Neuronal stem cell (in vitro differentiated cells): ENCODE measurements around the gene CNST.

Source experiments
- DNase-seq: peaks from one replicate; pipeline ENCODE4 v3.0.0-alpha.2; 2013; ENCODE audit warnings: low spot score
- H2AFZ ChIP-seq: one replicate; pipeline ENCODE4 v1.6.1; 2013; ENCODE audit warnings: mild to moderate bottlenecking, low read length, inconsistent platforms
- H2AK5ac ChIP-seq: 2 replicates; pipeline ENCODE4 v1.6.1; 2013; ENCODE audit warnings: low read depth, mild to moderate bottlenecking, inconsistent platforms, low read length, moderate library complexity, mixed read lengths
- H2BK120ac ChIP-seq: 2 replicates; pipeline ENCODE4 v1.6.1; 2013; ENCODE audit warnings: low read depth, mild to moderate bottlenecking, inconsistent platforms, low read length, moderate library complexity, mixed read lengths
- H2BK12ac ChIP-seq: one replicate; pipeline ENCODE4 v1.6.1; 2013; ENCODE audit warnings: low read length, inconsistent platforms
- H2BK15ac ChIP-seq: 2 replicates; pipeline ENCODE4 v1.6.1; 2013; ENCODE audit warnings: mild to moderate bottlenecking, low read length, inconsistent platforms, mixed read lengths
- H2BK5ac ChIP-seq: one replicate; pipeline ENCODE4 v1.6.1; 2013; ENCODE audit warnings: inconsistent platforms, mild to moderate bottlenecking, low read length, moderate library complexity
- H3K14ac ChIP-seq: one replicate; pipeline ENCODE4 v1.6.1; 2013; ENCODE audit warnings: low read length, inconsistent platforms
- H3K18ac ChIP-seq: 2 replicates; pipeline ENCODE4 v1.6.1; 2013; ENCODE audit warnings: low read length, inconsistent platforms
- H3K23ac ChIP-seq: 2 replicates; pipeline ENCODE4 v1.6.1; 2013; ENCODE audit warnings: low read depth, mild to moderate bottlenecking, mixed read lengths, low read length, inconsistent platforms; ENCODE audit not compliant: poor library complexity
- H3K27ac ChIP-seq: replicated peaks from 3 replicates; pipeline ENCODE4 v1.5.1; 2013; ENCODE audit warnings: low read length, inconsistent platforms
- H3K27me3 ChIP-seq, 3 experiments: 2 replicates each; pipeline ENCODE4 v1.6.1; 2013; ENCODE audit warnings: low read length in 3 of 3, mild to moderate bottlenecking in 2 of 3, inconsistent platforms in 1 of 3, low read depth in 1 of 3, mixed read lengths in 1 of 3, moderate library complexity in 1 of 3; ENCODE audit not compliant: control insufficient read depth in 3 of 3, insufficient read depth in 3 of 3
- H3K36me3 ChIP-seq, 2 donors: replicated peaks in 1 of 2; 2 replicates each; pipeline ENCODE4 v1.6.1; 2013; ENCODE audit warnings: low read length in 2 of 2; ENCODE audit not compliant: control insufficient read depth in 2 of 2, insufficient read depth in 2 of 2
- H3K4ac ChIP-seq: 2 replicates; pipeline ENCODE4 v1.6.1; 2013; ENCODE audit warnings: inconsistent platforms, mild to moderate bottlenecking, low read length, moderate library complexity
- H3K4me1 ChIP-seq, 2 donors: 1 replicate in 1 of 2; 2 replicates in 1 of 2; pipeline ENCODE4 v1.6.1; 2013; ENCODE audit warnings: low read length in 2 of 2, low read depth in 1 of 2; ENCODE audit not compliant: control insufficient read depth in 2 of 2, insufficient read depth in 1 of 2
- H3K4me2 ChIP-seq: one replicate; pipeline ENCODE4 v1.6.1; 2013; ENCODE audit warnings: mild to moderate bottlenecking, low read length, inconsistent platforms; ENCODE audit not compliant: insufficient read depth, poor library complexity, severe bottlenecking
- H3K4me3 ChIP-seq, 2 donors: 2 replicates each; pipeline ENCODE4 v1.5.1; 2013; ENCODE audit warnings: low read length in 2 of 2, mild to moderate bottlenecking in 2 of 2, inconsistent platforms in 1 of 2, moderate library complexity in 1 of 2
- H3K79me1 ChIP-seq: one replicate; pipeline ENCODE4 v1.6.1; 2013; ENCODE audit warnings: low read depth, mild to moderate bottlenecking, inconsistent platforms, low read length, moderate library complexity
- H3K9ac ChIP-seq: one replicate; pipeline ENCODE4 v1.6.1; 2013; ENCODE audit warnings: mild to moderate bottlenecking, low read depth, low read length, inconsistent platforms; ENCODE audit not compliant: poor library complexity
- H3K9me3 ChIP-seq, 2 donors: replicated peaks in 1 of 2; 2 replicates each; pipeline versions ENCODE3 to v1.6.1; 2013; ENCODE audit warnings: low read length in 2 of 2, mild to moderate bottlenecking in 2 of 2, inconsistent platforms in 1 of 2, low read depth in 1 of 2, mixed read lengths in 1 of 2, moderate library complexity in 1 of 2; ENCODE audit not compliant: control insufficient read depth in 2 of 2, insufficient read depth in 1 of 2
- H4K8ac ChIP-seq: one replicate; pipeline ENCODE4 v1.6.1; 2013; ENCODE audit warnings: low read depth, mild to moderate bottlenecking, inconsistent platforms, low read length, moderate library complexity
- H4K91ac ChIP-seq: one replicate; pipeline ENCODE4 v1.6.1; 2013; ENCODE audit warnings: low read length, low read depth, mild to moderate bottlenecking, inconsistent platforms; ENCODE audit not compliant: poor library complexity
- WGBS, 2 donors: extraction: QIAGEN DNeasy Blood & Tissue Kit; methylation state at CpG; one replicate each; pipeline ENCODE4 v1.1.7; 2013; ENCODE audit warnings: missing lambda C conversion rate in 2 of 2, mixed read lengths in 1 of 2; ENCODE audit not compliant: insufficient read length in 2 of 2, insufficient replicate concordance in 1 of 2; ENCODE audit errors: extremely low coverage in 2 of 2; 5-methylcytosine and 5-hydroxymethylcytosine counted together

The CNST gene

DNA sequence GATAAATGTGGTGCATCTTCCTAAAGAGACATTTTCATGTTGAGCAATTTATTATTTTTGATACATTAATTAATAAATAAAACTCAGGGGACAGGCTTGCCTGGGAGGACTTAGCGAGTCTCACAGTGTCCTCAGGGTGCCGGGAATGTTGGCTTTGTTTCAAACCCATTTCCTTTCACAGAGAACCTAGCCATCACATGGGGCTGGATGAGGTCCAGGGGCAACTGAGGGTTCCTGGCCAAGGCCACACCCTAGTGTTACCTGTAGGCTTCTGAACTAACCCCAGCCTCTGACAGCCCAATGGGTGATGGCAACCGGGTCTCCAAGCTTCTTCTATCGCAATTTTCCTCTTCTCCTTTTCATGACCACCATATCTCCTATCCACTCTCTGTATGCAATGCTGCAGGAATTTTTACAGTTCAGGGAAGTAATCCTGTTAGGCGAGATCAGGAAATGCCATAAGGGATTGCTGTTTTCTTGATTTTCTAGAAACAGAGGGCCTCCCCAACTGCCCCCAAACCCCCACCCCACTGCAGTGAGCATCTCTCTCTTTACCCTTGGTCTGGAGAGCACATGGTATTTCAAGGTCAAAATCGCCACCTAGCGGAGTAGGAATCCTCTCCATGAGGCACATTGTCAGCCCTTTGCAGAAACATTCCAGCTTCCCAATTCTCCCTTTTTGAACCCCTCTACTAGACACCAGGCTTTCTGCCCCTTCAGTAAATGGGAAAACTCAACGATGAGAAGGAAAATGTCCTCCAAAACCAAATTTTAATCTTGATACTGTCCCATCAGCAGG is 37.1 kb upstream of the CNST start:
- H3K9me3 ChIP-seq, result peaks cover 9 to 21% of the 10 kb centered on the region in 2 donors
- no peak for DNase-seq
- WGBS, 2 donors, result no CpG with 5 or more reads among the region's 8 CpGs

GRCh38 chr1:246530482-246530881 is 35.8 kb upstream of the CNST start:
- WGBS, 2 donors, result no CpG with 5 or more reads among the region's 2 CpGs
- no peak overlapping the region for H2BK120ac ChIP-seq
- no peak overlapping the region for H2AFZ ChIP-seq
- no peak overlapping the region for H2BK15ac ChIP-seq
- H2BK5ac ChIP-seq, result no peak overlapping the region
- H2BK12ac ChIP-seq, result no peak overlapping the region
- DNase-seq, result no peak
- no peak overlapping the region for H4K91ac ChIP-seq
- H2AK5ac ChIP-seq, result no peak overlapping the region
- H3K79me1 ChIP-seq, result no peaks in the 10 kb centered on the region
- peaks cover 0 to 3% (median 0%) of the 10 kb centered on the region in 3 experiments for H3K27me3 ChIP-seq
- no peak overlapping the region for H3K4ac ChIP-seq
- no peaks in the 10 kb centered on the region for H3K4me1 ChIP-seq
- H3K18ac ChIP-seq, result no peak overlapping the region
- no peak overlapping the region for H3K14ac ChIP-seq
- no peaks in the 10 kb centered on the region for H3K36me3 ChIP-seq
- H3K23ac ChIP-seq, result no peak overlapping the region
- H3K27ac ChIP-seq, result no peak overlapping the region
- H3K4me2 ChIP-seq, result no peak overlapping the region
- no peak overlapping the region for H3K9ac ChIP-seq
- no peak overlapping the region for H4K8ac ChIP-seq
- peaks cover 8 to 21% of the 10 kb centered on the region in 2 donors for H3K9me3 ChIP-seq
- no peak overlapping the region for H3K4me3 ChIP-seq

More for the DNA sequence above, 37.1 kb upstream of the CNST start:
- no peak overlapping the region for H3K4me2 ChIP-seq
- no peak overlapping the region for H3K14ac ChIP-seq
- H3K4me3 ChIP-seq, result no peak overlapping the region
- H3K27ac ChIP-seq, result no peak overlapping the region
- H2BK120ac ChIP-seq, result no peak overlapping the region
- H3K4me1 ChIP-seq, result no peaks in the 10 kb centered on the region
- H2AFZ ChIP-seq, result no peak overlapping the region
- H3K36me3 ChIP-seq, result no peaks in the 10 kb centered on the region
- no peak overlapping the region for H4K8ac ChIP-seq
- no peaks in the 10 kb centered on the region for H3K79me1 ChIP-seq
- H2BK5ac ChIP-seq, result no peak overlapping the region
- no peak overlapping the region for H3K23ac ChIP-seq
- no peak overlapping the region for H2AK5ac ChIP-seq
- H3K4ac ChIP-seq, result no peak overlapping the region
- no peak overlapping the region for H3K9ac ChIP-seq
- H2BK12ac ChIP-seq, result no peak overlapping the region
- no peak overlapping the region for H2BK15ac ChIP-seq
- peaks cover 0 to 3% (median 0%) of the 10 kb centered on the region in 3 experiments for H3K27me3 ChIP-seq
- no peak overlapping the region for H3K18ac ChIP-seq
- H4K91ac ChIP-seq, result no peak overlapping the region

DNA sequence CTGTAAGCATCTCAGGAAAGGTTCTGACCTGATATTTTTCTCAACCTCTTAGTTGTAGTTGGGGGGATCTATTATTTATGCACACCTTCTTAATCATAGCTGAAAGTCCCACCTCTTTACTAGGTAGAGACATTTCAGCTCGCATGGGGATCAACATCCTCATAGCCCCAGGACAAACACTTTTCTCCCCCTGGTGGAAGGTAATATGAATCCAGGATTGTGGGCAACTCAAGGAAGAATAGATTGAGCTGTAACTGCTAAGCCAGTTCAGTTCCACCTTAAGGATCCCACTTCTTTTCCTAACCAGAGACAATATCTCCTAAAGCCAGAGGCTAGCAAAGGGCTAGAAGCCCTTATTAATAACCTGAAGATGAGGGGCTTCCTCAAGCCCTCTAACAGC is 33.7 kb upstream of the CNST start:
- H3K27me3 ChIP-seq, result peaks cover 0 to 3% (median 0%) of the 10 kb centered on the region in 3 experiments
- H3K27ac ChIP-seq, result no peak overlapping the region
- no peak overlapping the region for H3K18ac ChIP-seq
- H3K23ac ChIP-seq, result no peak overlapping the region
- no peaks in the 10 kb centered on the region for H3K79me1 ChIP-seq
- H2AFZ ChIP-seq, result no peak overlapping the region
- H4K8ac ChIP-seq, result no peak overlapping the region
- no peak overlapping the region for H3K14ac ChIP-seq
- no peak overlapping the region for H2BK12ac ChIP-seq
- no peak overlapping the region for H3K4ac ChIP-seq
- no peaks in the 10 kb centered on the region for H3K4me1 ChIP-seq
- no peak overlapping the region for H2BK15ac ChIP-seq
- no CpG with 5 or more reads among the region's 1 CpG for WGBS, 2 donors
- DNase-seq, result no peak
- H3K4me3 ChIP-seq, result no peak overlapping the region
- H2BK120ac ChIP-seq, result no peak overlapping the region
- H3K36me3 ChIP-seq, result no peaks in the 10 kb centered on the region
- H4K91ac ChIP-seq, result no peak overlapping the region
- no peak overlapping the region for H2BK5ac ChIP-seq
- H2AK5ac ChIP-seq, result no peak overlapping the region
- peaks cover 8 to 21% of the 10 kb centered on the region in 2 donors for H3K9me3 ChIP-seq
- no peak overlapping the region for H3K9ac ChIP-seq
- H3K4me2 ChIP-seq, result no peak overlapping the region

GRCh38 chr1:246533371-246533905 is 32.8 kb upstream of the CNST start:
- Histone ChIP-seq H3K9ac (no peak overlapping the region), H4K91ac (no peak overlapping the region), H3K27ac (no peak overlapping the region), H3K36me3 (no peaks in the 10 kb centered on the region), H2BK12ac (no peak overlapping the region), H3K18ac (no peak overlapping the region), H2AFZ (no peak overlapping the region), H2BK15ac (no peak overlapping the region), H3K14ac (no peak overlapping the region), H4K8ac (no peak overlapping the region), H2AK5ac (no peak overlapping the region), H2BK5ac (no peak overlapping the region), H3K4me1 (no peaks in the 10 kb centered on the region), H3K9me3 (peaks cover 8 to 21% of the 10 kb centered on the region in 2 donors), H3K4ac (no peak overlapping the region), H3K79me1 (no peaks in the 10 kb centered on the region), H3K27me3 (no peaks in the 10 kb centered on the region), H3K23ac (no peak overlapping the region), H3K4me2 (no peak overlapping the region), H3K4me3 (no peak overlapping the region), H2BK120ac (no peak overlapping the region)
- WGBS, 2 donors, result no CpG with 5 or more reads among the region's 2 CpGs
- no peak for DNase-seq
